Smooth muscle cell (in vitro differentiated cells): ENCODE measurements around the gene CGRRF1. TPM values are rescaled to one million over a fixed set of nuclear protein-coding genes. Genes with fewer than 3 reads are reported as not detected.
A peak's percentile ranks its signal among the peaks of the same experiment; 100 is the strongest.

Experiments
- DNase-seq: peaks from one replicate; lab custom pipeline; 2025; ENCODE audit not compliant: unreplicated experiment; lab: John Stamatoyannopoulos, UW
- H2AFZ ChIP-seq: fragments of 200-600 bp; sonication (generic); 2 replicates; pipeline ENCODE4 v1.6.0; 2016; ENCODE audit warnings: antibody characterized with exemption, low read depth, mild to moderate bottlenecking
- H3F3A ChIP-seq: fragments of 200-600 bp; sonication (generic); 2 replicates; pipeline ENCODE4 v1.6.0; 2017; ENCODE audit warnings: antibody characterized with exemption, low read depth
- H3K27ac ChIP-seq: fragments of 200-600 bp; sonication (generic); 2 replicates; pipeline ENCODE4 v1.5.1; 2016; ENCODE audit warnings: low read depth, mild to moderate bottlenecking
- H3K27me3 ChIP-seq: fragments of 200-600 bp; sonication (generic); 2 replicates; pipeline ENCODE4 v1.6.1; 2016; ENCODE audit warnings: low read depth, mild to moderate bottlenecking
- H3K36me3 ChIP-seq: fragments of 200-600 bp; sonication (generic); 2 replicates; pipeline ENCODE4 v1.5.1; 2016; ENCODE audit warnings: low read depth
- H3K4me1 ChIP-seq: fragments of 200-600 bp; sonication (generic); 2 replicates; pipeline ENCODE4 v1.5.1; 2016; ENCODE audit warnings: low read depth
- H3K4me2 ChIP-seq: fragments of 200-600 bp; sonication (generic); 2 replicates; pipeline ENCODE4 v1.6.0; 2016; ENCODE audit warnings: mild to moderate bottlenecking
- H3K4me3 ChIP-seq: fragments of 200-600 bp; sonication (generic); 2 replicates; pipeline ENCODE4 v1.5.1; 2016; ENCODE audit warnings: mild to moderate bottlenecking
- H3K79me2 ChIP-seq: fragments of 200-600 bp; sonication (generic); 2 replicates; pipeline ENCODE4 v1.6.0; 2016; ENCODE audit warnings: low read depth, mild to moderate bottlenecking
- H3K9ac ChIP-seq: fragments of 200-600 bp; sonication (generic); 2 replicates; pipeline ENCODE4 v1.6.0; 2016; ENCODE audit warnings: low read depth
- H3K9me3 ChIP-seq: fragments of 200-600 bp; sonication (generic); replicated peaks from 2 replicates; pipeline ENCODE4 v1.5.1; 2016; ENCODE audit warnings: low read depth
- H4K20me1 ChIP-seq: fragments of 200-600 bp; sonication (generic); 2 replicates; pipeline ENCODE4 v1.6.0; 2016; ENCODE audit warnings: low read depth
- CTCF ChIP-seq: fragments of 200-600 bp; sonication (generic); IDR thresholded peaks from 2 replicates; pipeline ENCODE4 v1.5.1; 2017; ENCODE audit warnings: borderline replicate concordance, mild to moderate bottlenecking, antibody characterized with exemption; ENCODE audit not compliant: insufficient read depth, poor library complexity, severe bottlenecking
- WGBS: methylation state at CpG from one replicate; pipeline ENCODE4 v1.1.7; 2016; ENCODE audit warnings: low lambda C conversion rate; 5-methylcytosine and 5-hydroxymethylcytosine counted together
- polyA plus RNA-seq: library from polyadenylated mRNA; unstranded; fragments of >200 nt; fragmentation: Nextera tagmentation; extraction: Ambion mirVana; gene quantifications from 2 replicates; pipeline ENCODE4 v1.2.1, GENCODE V29; 2016
- total RNA-seq: library from RNA; depleted of rRNA; stranded (reverse); fragments of >200 nt; gene quantifications from 2 replicates; pipeline ENCODE4 v1.2.3, GENCODE V29; 2014

CGRRF1 gene
- total and polyA plus RNA-seq, 2 experiments from 2014 or later = 20.7 to 30.6 TPM

GRCh38 chr14:54483846-54484245 is 25.9 kb upstream of the CGRRF1 start:
- no peaks in the 10 kb centered on the region for H3K9me3 ChIP-seq
- H3K36me3 ChIP-seq = no peaks in the 10 kb centered on the region
- H3F3A ChIP-seq = peaks cover 9% of the 10 kb centered on the region
- peaks cover 84% of the 10 kb centered on the region for H4K20me1 ChIP-seq
- H3K9ac ChIP-seq = no peak overlapping the region
- H3K27me3 ChIP-seq = no peaks in the 10 kb centered on the region
- no peak overlapping the region for H3K4me3 ChIP-seq
- no peak for DNase-seq
- TF ChIP-seq CTCF = no peak
- H3K4me2 ChIP-seq = peak overlapping the region; percentile 2
- H2AFZ ChIP-seq = no peak overlapping the region
- no peak overlapping the region for H3K27ac ChIP-seq
- peaks cover 18% of the 10 kb centered on the region for H3K4me1 ChIP-seq
- peaks cover 60% of the 10 kb centered on the region for H3K79me2 ChIP-seq

- no peak overlapping the region for H3K27ac ChIP-seq
- no peaks in the 10 kb centered on the region for H3K9me3 ChIP-seq
- H3F3A ChIP-seq = peaks cover 10% of the 10 kb centered on the region
- 35% methylated on average over 1 of the region's 1 CpG for WGBS
- H3K36me3 ChIP-seq = no peaks in the 10 kb centered on the region
- H3K4me2 ChIP-seq = peak overlapping the region; percentile 37
- no peak for DNase-seq
- no peak overlapping the region for H3K9ac ChIP-seq
- no peak overlapping the region for H3K4me3 ChIP-seq
- TF ChIP-seq CTCF = no peak
- peaks cover 57% of the 10 kb centered on the region for H4K20me1 ChIP-seq
- H2AFZ ChIP-seq = no peak overlapping the region
- H3K79me2 ChIP-seq = peaks cover 60% of the 10 kb centered on the region
- no peaks in the 10 kb centered on the region for H3K27me3 ChIP-seq
- peaks cover 18% of the 10 kb centered on the region for H3K4me1 ChIP-seq
These were observed 23.0 kb upstream of the CGRRF1 start for GRCh38 chr14:54486685-54487084.

- WGBS = 39% methylated on average over 4 of the region's 4 CpGs
- Histone ChIP-seq H3K4me3 (peak overlapping the region; percentile 98), H3K4me2 (peak overlapping the region; percentile 94), H3K79me2 (peaks cover 57% of the 10 kb centered on the region), H3K36me3 (no peaks in the 10 kb centered on the region), H3K27me3 (no peaks in the 10 kb centered on the region), H3F3A (peaks cover 10% of the 10 kb centered on the region), H3K27ac (peak overlapping the region; percentile 92), H3K4me1 (peaks cover 18% of the 10 kb centered on the region), H3K9me3 (no peaks in the 10 kb centered on the region), H4K20me1 (peaks cover 48% of the 10 kb centered on the region), H2AFZ (no peak overlapping the region), H3K9ac (peak overlapping the region; percentile 94)
- DNase-seq = no peak
- no peak for TF ChIP-seq CTCF
These were observed 21.9 kb upstream of the CGRRF1 start for GRCh38 chr14:54487771-54488170.

GRCh38 chr14:54488318-54488645 is 21.4 kb upstream of the CGRRF1 start:
- 3% methylated on average over 9 of the region's 9 CpGs for WGBS
- H3K9me3 ChIP-seq = no peaks in the 10 kb centered on the region
- H3K9ac ChIP-seq = peak overlapping the region; percentile 94
- DNase-seq = no peak
- H3K4me1 ChIP-seq = peaks cover 18% of the 10 kb centered on the region
- H2AFZ ChIP-seq = peak overlapping the region; percentile 78
- peaks cover 10% of the 10 kb centered on the region for H3F3A ChIP-seq
- no peaks in the 10 kb centered on the region for H3K27me3 ChIP-seq
- H3K4me2 ChIP-seq = peak overlapping the region; percentile 94
- peak overlapping the region; percentile 98 for H3K4me3 ChIP-seq
- H4K20me1 ChIP-seq = peaks cover 43% of the 10 kb centered on the region
- H3K79me2 ChIP-seq = peaks cover 53% of the 10 kb centered on the region
- peak overlapping the region; percentile 92 for H3K27ac ChIP-seq
- no peak for TF ChIP-seq CTCF
- H3K36me3 ChIP-seq = no peaks in the 10 kb centered on the region
